ENCODE measurements around the gene CLEC12A.

- TF ChIP-seq POLR2A (IDR thresholded peaks at IDR 0.05; ENCODE audit: low read depth) (no peak), CTCF (IDR thresholded peaks at IDR 0.05) (no peak), POLR2AphosphoS5 (IDR thresholded peaks at IDR 0.05) (no peak)
These were observed 44.3 kb upstream of the CLEC12A start for GRCh38 chr12:9926876-9927275.
